GM04504 (cell line): Measurements from ENCODE around the gene ATP1A2.
"Not testable (repeated sequence)": the region's sequence is repeated elsewhere in the genome, so short reads cannot be mapped to it uniquely, and the experiment has no call there.

ENCODE experiments used
- DNase-seq: peaks from one replicate; pipeline ENCODE4 v3.0.0-alpha.2; 2012; ENCODE audit warnings: low read depth

ATP1A2 gene

DNA sequence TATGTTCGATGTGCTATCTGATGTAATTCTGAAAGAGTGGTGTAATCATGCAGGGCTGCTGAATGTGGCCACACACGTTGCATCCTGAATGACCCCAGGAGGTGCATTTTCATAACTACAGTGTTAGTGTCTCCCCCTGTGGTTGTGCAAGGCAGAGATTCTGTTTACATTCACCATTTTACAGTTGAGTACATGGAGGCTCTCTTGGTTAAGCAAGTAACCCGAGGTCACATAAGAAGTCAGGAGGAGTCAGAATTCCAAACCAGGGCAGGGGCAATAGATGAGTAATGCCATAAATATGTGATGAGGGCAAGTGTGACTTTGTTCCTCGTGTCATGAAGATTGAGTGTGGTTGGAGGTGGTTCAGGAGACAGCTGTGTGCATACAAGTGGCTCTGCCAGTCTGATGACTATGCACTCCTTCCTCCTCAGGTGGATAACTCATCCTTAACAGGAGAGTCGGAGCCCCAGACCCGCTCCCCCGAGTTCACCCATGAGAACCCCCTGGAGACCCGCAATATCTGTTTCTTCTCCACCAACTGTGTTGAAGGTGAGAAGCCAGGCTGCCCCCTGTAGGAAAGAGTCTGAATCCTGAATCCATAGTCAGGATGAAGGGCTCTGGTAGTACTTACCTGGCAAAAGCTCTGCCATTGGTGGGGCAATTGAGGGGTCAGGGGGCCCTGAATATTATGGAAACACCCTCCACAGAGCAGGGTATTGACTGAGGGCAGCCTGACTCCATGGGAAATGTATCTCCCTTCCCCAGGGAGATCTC is 9.3 kb downstream of the ATP1A2 start:
- peak; percentile 77 for DNase-seq

DNA sequence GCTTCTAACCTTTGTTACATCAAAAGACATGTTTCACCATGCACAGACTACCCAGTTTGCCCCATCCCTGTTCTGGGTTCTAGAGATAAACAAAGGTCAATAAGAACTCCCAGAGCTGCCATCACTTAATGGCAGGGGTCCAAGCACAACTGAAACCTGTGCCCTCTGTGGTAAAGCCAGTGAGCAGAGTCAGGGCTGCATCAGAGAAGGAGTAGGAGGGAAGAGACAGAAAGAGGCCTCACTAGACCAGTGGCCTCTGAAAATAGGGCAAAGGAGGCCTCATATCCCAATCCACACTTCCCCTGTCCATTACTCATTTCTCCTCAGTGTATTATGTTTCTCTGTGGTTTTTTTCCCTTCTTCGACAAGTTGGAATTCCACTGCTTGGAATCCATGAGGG is 10.2 kb downstream of the ATP1A2 start:
- DNase-seq = no peak

DNA sequence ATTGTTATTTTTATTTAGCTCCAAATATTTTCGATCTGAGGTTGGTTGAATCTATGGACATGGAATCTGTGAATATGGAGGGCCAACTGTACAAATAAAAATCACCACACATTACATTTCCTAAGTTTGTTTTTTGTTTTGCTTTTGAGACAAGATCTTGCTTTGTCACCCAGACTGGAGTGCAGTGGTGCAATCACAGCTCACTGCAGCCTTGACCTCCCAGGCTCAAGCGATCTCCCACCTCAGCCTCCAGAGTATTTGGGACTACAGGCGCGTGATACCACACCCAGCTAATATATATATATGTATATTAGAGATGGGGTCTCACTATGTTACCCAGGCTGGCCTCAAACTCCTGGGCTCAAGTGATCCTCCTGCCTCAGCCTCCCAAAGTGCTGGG is 10.8 kb downstream of the ATP1A2 start:
- not testable (repeated sequence) for DNase-seq

DNA sequence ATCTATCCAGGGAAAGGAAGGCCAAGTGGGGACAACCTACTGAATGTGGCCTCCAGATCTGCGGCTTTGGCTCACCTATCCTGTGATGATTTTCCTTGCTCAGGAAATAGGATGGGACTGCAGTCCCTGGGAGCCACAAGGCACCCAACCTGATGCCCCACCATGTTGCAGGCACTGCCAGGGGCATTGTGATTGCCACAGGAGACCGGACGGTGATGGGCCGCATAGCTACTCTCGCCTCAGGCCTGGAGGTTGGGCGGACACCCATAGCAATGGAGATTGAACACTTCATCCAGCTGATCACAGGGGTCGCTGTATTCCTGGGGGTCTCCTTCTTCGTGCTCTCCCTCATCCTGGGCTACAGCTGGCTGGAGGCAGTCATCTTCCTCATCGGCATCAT is 11.8 kb downstream of the ATP1A2 start:
- no peak for DNase-seq

DNA sequence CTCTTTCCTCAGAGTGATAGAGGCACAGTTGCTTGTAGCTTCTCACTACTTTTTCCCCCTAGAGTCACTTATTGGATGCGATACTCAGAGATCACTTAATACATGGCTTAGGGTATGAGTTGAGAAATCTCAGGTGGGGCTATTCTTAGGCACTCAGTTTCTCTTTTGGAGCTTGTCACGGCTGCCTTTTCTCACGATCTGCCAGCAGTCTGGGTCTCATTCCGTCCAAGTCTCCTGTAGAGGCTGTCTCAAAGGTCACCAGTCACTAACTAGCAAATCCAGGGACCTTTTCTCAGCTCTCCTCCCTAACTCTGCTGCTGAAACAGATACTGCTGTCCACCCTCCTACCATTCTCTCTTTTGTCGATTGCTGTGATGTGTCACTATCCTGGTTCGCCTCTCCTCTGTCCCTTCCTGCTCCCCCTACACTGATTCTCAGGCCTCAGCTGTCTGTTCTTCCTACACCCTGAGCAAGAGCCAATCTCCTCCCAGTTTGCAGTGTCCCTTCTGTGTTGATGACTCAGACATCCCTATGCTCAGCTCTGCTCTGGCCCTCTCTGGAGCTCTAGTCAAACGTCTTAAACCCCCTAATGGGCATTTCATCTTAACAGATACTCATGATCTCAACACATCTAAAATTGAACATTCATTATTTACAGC is 12.4 kb downstream of the ATP1A2 start:
- DNase-seq = peak; percentile 34

DNA sequence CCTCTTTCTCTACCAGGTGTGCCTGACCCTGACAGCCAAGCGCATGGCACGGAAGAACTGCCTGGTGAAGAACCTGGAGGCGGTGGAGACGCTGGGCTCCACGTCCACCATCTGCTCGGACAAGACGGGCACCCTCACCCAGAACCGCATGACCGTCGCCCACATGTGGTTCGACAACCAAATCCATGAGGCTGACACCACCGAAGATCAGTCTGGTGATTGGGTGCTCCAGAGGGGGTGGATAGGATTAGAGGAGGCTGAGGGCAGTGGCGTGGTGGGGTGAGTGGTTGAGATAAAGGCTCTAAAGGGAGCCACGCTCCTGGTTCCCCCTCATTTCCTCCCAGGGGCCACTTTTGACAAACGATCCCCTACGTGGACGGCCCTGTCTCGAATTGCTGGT is 13.1 kb downstream of the ATP1A2 start:
- no peak for DNase-seq

DNA sequence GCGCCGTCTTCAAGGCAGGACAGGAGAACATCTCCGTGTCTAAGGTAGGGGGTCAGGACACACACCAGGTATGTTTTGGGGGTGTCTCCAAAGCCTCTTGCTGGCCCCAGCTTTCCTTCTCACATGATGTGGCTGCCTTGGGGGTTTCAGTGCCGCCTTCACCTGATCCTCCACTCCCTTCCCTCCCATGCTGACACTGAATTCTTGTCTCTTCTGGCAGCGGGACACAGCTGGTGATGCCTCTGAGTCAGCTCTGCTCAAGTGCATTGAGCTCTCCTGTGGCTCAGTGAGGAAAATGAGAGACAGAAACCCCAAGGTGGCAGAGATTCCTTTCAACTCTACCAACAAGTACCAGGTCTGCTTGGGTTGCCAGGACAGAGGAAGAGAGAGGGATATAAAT is 13.5 kb downstream of the ATP1A2 start:
- DNase-seq = no peak

DNA sequence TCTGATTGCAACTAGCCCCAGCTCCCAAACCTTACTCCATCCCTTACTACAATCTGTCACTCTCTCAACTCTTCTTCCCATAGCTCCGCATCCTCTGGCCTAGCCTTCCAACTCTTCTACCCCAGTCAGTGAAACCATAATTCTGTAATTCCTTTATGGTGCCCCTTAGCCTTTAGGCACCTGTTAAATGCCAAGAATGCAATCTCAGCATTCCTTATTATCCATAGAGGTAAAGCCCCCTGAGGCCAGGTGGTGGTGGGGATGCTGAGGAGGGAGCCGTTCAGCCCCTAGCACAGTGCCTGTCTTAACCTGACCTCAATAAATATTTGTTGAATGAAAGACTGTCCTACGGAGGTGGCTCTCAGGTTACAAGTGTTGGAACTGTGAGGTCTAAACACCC is 14.0 kb downstream of the ATP1A2 start:
- DNase-seq = no peak

DNA sequence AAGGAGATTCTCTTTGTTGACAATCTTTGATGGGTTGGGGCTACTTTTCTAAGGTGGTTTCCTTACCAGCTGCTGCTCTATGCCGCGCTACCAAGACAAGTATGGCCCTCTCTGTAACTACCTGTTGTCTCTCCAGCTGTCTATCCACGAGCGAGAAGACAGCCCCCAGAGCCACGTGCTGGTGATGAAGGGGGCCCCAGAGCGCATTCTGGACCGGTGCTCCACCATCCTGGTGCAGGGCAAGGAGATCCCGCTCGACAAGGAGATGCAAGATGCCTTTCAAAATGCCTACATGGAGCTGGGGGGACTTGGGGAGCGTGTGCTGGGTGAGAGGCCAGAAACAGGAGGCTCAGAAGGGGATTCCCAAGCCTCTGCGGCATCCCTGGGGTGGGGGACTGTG is 14.4 kb downstream of the ATP1A2 start:
- DNase-seq = no peak

DNA sequence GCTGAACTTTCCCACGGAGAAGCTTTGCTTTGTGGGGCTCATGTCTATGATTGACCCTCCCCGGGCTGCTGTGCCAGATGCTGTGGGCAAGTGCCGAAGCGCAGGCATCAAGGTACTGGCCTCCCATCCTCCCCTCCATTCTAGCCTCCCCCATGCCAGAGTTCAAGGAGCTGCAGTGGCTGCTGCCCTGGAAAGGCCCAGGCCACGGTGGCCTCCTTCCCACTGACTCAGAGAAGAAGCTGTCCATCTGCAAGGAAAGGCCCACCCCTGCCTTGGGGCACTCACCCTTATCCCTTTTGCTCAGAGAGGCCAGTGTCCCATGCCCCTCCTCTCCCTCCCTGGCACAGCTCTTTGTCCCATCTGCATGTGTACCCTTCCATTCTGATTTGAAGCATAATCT is 14.9 kb downstream of the ATP1A2 start:
- no peak for DNase-seq

DNA sequence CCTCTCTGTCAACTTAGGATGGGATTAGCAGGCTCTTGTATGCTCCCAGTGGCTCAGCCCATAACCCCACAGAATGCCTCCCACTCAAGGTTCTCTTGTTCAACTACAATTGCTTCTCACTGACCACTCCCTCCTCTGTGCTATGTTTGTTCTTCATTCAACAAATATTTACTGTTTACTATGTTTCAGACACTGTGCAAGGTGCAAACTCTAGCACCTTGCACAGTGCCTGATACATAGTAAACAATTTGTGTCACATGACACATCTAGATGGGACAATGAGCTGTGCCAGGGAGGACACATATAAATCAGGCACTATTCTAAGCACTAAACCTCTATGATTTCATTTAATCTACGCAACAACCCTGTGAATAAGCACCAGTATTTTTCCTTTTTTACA is 15.4 kb downstream of the ATP1A2 start:
- DNase-seq = no peak

DNA sequence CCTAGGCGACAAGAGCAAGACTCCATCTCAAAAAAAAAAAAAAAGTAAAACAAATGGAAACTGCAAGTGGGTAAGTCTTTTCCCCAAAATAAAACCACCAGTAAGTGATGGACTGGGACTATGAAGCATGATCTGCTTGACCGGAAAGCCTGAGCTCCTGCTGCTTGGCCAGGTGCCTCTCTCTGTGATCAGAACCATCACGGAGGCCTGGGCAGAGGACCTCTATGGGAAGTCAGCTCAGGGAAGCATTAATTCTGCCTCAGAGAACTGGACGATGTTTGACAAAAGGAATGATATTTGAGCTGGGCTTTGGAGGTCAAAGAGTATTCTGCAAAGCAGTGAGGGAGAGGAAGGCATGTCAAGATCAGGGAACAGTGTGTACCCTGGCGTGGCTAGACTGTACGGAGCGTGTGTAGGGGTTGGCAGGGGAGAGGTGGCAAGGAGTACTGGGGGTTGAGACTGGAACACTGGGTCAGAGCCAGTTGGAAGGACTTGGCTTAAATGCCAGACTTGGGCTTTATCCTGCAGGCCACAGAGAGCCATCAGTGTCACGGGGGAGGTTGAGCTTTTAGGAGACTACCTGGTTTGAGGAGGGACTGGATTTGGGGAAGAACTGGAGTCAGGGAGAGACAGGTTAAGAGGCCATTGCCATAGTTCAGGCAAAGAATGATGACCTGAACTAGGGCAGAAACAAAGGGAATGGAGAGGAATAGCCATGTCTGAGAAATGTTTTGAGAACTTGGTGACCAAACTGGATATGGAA is 16.4 kb downstream of the ATP1A2 start:
- no peak for DNase-seq

DNA sequence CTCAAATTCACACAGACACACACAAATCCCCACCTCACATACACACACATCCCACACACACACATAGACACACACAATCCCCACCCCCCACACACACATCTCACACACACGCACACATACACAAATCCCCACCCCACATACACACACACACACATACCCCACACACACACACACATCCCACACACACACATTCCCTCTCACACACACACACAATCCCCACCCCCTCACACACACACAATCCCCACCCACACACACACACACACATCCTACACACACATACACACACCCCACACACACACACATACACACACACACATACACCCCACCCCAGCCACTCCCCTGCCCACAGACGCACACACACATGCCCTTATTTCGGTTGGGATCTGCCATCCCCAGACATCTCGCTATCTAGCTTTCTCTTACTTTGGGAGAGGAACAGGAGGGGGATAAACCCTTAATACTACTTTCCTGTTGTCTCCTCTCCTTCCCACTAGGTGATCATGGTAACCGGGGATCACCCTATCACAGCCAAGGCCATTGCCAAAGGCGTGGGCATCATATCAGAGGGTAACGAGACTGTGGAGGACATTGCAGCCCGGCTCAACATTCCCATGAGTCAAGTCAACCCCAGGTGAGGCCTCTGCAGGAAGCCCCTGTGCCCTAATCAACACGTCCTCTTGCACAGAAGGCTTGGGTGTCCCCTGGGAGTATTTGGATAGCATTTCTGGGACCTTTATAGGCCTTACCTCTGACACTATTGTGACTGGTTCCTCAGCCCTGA is 18.6 kb downstream of the ATP1A2 start:
- DNase-seq = no peak

DNA sequence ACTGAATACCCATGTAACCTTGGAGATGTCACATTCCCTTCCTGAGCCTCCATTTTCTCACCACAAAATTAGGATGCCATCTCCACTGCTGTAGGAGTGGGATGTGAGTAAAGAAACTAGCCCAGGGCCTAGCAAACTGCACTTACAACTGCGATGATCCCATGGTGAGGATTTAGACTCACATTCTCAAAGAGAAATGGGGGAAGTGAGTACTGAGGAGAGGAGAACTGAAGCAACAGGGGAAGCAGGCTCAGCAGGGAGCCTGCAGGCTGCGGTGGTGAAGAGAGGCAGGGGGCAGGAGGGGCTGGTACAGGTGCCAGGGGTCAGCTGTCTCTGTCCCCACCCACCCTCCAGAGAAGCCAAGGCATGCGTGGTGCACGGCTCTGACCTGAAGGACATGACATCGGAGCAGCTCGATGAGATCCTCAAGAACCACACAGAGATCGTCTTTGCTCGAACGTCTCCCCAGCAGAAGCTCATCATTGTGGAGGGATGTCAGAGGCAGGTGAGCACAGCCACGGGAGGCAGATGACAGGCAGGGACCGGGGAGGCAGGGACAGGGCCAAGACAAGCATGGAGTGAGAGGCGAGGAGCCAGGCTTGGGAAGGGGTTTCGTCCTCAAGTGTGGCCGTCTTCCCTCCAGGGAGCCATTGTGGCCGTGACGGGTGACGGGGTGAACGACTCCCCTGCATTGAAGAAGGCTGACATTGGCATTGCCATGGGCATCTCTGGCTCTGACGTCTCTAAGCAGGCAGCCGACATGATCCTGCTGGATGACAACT is 19.4 kb downstream of the ATP1A2 start:
- DNase-seq = no peak

DNA sequence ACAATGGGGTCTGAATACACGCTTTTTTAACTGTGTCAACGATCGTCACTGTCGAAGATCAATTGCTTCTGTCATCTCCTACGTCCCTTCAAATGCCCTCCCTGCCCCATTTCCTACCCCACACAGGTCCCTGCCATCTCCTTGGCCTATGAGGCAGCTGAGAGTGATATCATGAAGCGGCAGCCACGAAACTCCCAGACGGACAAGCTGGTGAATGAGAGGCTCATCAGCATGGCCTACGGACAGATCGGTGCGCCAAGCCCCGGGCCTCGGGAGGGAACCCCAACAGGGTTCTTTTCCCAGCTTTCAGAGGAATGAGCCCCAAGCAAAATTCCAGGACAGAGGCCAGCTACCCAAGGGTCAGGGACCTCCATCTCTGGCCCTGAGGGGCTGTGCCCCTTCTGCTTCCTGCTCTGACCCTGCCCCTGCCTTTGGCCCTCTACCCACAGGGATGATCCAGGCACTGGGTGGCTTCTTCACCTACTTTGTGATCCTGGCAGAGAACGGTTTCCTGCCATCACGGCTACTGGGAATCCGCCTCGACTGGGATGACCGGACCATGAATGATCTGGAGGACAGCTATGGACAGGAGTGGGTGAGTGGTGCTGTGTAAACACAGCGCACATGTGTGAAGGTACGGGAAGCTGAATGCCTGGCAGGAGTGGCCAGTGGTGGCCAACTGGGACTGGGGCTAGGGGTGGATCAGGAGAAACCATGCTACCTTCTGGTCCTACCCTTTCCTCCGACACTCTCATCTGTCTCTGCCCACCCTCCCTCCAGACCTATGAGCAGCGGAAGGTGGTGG is 20.8 kb downstream of the ATP1A2 start:
- no peak for DNase-seq

DNA sequence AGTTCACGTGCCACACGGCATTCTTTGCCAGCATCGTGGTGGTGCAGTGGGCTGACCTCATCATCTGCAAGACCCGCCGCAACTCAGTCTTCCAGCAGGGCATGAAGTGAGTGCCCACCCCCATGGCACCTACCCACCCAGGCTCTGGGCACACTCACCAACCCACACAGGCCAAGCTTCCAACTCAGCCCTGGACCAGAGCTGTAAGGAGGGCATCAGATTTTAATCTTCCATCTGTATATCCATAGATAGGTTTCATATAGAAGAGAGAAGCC is 21.3 kb downstream of the ATP1A2 start:
- no peak for DNase-seq

DNA sequence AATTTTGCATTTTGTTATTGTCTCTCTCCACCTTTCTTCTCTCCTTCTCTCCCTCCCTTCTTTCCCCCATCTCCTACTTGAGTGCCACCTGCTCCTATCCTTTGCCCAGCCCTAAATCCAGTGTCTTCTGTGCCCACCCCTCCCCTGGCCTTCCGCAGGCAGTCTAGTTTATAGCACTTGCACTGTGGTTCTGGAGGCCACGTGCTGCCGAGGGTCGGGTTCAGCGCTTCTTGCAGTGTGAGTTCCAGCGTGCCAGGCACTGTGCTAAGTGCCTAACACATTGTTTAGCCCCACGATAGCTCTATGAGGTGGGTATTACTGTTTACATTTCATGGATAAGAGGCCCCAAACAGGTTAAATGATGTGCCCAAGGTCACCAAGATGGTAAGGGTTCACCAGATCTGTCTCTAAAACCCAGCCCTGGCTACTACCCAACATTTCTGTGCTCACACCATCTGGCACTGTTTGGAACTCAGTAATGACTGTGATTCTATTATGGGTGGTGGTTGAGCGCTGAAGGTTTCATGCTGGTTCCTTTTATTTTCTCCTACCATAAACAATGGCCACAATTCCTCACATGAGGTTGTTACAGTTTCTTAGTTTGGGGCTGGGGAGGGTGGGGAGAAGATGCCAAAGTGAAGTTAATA is 21.8 kb downstream of the ATP1A2 start:
- no peak for DNase-seq

DNA sequence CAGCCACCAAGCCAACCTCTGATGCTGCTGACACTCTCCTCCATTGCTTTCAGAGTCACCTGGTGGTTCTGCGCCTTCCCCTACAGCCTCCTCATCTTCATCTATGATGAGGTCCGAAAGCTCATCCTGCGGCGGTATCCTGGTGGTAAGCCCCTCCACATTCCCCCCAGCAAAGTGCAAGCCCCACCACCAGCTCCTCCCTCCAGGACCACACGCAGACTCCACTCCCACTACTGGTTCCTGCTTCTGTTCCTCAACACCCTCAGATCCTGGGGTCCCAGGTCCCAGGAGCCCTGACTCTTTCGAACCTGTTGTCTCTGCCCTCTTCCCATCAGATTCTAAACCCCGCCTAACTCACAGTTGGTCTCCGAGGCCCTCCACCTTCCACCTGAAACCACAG is 24.3 kb downstream of the ATP1A2 start:
- DNase-seq = no peak

DNA sequence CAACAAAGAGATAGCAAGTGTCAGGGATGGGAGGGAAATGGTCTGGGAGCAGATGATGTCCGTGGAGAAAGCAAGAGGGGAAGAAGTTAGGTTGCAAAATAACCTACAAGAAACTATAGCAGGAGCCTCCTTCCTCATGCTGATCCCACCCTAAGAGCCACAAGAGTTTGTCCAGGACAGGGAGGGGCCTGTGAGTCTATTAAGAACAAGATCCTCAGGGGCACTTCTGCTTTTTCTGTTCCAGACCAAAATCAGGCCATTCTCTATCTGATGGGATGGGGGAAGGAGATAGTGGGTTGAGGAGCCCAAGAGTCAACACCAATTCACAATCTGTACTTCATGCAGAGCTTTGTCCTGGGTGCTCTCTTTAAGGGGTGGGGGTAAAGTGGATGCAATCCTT is 28.1 kb downstream of the ATP1A2 start:
- DNase-seq = no peak

DNA sequence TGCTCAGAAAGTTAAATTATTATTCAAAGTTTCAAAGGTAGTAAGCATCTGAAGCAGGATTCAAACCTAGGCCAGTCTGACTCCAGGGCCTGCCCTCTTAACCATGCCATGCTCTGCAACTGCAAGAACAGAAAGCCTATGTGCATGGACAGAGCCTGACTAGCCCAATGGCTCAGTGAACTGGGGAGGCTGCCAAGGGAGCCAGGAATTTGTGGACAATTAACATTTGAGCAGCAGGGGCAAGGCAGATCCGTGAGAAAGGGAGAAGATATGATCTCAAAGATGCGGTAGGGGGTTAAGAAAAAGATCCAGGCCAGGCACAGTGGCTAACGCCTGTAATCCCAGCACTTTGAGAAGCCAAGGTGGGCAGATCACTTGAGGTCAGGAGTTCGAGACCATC is 29.4 kb downstream of the ATP1A2 start:
- peak; percentile 47 for DNase-seq

DNA sequence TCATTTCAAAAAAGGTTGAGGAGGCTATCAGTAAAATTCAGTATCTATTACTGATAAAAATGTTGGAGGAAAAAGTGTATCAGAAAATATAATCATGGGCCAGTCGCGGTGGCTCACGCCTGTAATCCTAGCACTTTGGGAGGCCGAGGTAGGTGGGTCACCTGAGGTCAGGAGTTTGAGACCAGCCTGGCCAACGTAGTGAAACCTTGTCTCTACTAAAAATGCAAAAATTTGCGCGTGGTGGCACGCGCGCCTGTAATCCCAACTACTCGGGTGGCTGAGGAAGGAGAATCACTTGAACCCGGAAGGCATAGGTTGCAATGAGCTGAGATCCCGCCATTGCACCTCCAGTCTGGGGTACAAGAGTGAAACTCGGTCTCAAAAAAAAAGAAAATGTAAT is 30.5 kb downstream of the ATP1A2 start:
- no peak for DNase-seq
